Astrocyte of the cerebellum (primary cell): ENCODE measurements around the gene KLHDC7B.
"Not testable (repeated sequence)": the region's sequence is repeated elsewhere in the genome, so short reads cannot be mapped to it uniquely, and the experiment has no call there.

ENCODE experiments used
- DNase-seq: peaks from one replicate; pipeline ENCODE4 v3.0.0-alpha.2; 2011; ENCODE audit warnings: low read depth
- H3K4me3 ChIP-seq: 2 replicates; pipeline ENCODE4 v1.5.1; 2011; ENCODE audit warnings: mild to moderate bottlenecking, low read depth, low read length, moderate library complexity
- in situ Hi-C: cut with HindIII; loops from 2 replicates; pipeline ENCODE4 v1.10.0; 2017; ENCODE audit warnings: low sequenced_read_pairs
- TF ChIP-seq, protein P1 (sequence below): IDR thresholded peaks from 2 replicates; pipeline ENCODE4 v1.5.1; 2012; ENCODE audit warnings: low read length, low read depth, moderate library complexity, mild to moderate bottlenecking; ENCODE audit errors: missing control alignments

KLHDC7B gene

DNA sequence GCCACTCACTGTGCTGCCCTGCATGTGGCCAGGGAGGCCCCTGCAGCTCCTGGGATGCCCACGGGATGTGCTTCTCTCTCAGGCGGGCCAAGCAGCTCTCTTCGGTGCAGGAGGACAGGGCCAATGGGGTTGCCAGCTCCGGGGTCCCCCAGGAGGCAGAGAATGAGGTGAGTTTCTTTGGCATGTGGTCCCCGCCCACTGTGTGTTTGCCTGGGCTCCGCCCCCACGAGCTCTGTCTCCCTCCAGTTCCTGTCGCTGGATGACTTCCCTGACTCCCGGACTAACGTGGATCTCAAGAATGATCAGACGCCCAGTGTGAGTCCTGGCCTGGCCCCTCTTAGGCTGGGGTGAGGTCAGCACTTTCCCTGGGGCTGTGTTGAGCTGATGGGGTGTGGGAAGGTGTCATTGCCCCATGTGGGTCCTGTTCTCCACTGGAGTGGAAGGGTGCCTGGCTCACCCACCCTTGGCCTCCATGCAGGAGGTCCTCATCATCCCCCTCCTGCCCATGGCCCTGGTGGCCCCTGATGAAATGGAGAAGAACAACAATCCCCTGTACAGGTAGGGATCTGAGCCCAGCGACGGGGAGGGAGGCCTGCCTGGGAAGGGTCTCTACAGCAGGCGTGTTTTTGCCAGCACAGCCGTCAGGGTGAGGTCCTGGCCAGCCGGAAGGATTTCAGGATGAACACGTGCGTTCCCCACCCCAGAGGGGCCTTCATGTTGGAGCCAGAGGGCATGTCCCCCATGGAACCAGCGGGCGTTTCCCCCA is 28.0 kb upstream of the KLHDC7B start:
- TF ChIP-seq, protein P1, sequence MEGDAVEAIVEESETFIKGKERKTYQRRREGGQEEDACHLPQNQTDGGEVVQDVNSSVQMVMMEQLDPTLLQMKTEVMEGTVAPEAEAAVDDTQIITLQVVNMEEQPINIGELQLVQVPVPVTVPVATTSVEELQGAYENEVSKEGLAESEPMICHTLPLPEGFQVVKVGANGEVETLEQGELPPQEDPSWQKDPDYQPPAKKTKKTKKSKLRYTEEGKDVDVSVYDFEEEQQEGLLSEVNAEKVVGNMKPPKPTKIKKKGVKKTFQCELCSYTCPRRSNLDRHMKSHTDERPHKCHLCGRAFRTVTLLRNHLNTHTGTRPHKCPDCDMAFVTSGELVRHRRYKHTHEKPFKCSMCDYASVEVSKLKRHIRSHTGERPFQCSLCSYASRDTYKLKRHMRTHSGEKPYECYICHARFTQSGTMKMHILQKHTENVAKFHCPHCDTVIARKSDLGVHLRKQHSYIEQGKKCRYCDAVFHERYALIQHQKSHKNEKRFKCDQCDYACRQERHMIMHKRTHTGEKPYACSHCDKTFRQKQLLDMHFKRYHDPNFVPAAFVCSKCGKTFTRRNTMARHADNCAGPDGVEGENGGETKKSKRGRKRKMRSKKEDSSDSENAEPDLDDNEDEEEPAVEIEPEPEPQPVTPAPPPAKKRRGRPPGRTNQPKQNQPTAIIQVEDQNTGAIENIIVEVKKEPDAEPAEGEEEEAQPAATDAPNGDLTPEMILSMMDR: no peak
- in situ Hi-C loops: no loop called here
- H3K4me3 ChIP-seq: no peak overlapping the region
- no peak for DNase-seq

DNA sequence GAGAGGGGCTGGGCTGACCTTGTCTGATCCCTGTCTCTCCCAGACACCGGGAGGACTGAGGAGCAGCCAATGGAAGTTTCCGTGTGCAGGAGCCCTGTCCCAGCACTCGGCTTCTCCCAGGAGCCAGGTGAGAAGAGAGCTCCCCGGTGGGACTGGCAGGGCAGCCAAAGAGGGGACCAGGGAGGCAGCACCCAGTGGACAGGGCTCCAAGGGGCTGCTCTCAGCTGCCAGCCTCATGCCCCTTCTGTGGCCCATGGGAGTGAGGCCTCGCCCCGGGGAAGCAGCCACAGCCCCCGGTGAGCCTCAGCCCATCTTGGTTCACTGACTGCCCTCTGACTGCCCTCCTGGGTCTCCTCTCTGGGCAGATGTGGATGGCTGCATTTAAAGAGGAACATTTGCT is 27.1 kb upstream of the KLHDC7B start:
- H3K4me3 ChIP-seq: no peak overlapping the region
- in situ Hi-C loops: no loop called here
- TF ChIP-seq, protein P1: no peak
- no peak for DNase-seq

DNA sequence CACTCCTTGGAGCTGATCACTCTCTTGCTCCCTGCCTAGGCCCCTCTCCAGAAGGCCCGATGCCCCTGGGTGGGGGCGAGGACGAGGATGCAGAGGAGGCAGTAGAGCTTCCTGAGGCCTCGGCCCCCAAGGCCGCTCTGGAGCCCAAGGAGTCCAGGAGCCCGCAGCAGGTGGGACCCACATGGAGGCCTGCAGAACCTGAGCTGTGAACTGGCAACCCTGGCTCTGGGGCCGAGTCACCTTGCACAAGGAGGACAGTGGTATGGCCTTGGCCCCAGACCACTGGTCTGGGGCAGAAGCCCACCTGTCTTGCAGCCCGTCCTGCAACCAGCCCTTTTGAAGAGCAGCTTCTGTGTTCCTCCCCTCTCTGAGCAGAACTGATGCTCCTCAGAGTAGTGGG is 26.5 kb upstream of the KLHDC7B start:
- in situ Hi-C loops: no loop called here
- H3K4me3 ChIP-seq: no peak overlapping the region

DNA sequence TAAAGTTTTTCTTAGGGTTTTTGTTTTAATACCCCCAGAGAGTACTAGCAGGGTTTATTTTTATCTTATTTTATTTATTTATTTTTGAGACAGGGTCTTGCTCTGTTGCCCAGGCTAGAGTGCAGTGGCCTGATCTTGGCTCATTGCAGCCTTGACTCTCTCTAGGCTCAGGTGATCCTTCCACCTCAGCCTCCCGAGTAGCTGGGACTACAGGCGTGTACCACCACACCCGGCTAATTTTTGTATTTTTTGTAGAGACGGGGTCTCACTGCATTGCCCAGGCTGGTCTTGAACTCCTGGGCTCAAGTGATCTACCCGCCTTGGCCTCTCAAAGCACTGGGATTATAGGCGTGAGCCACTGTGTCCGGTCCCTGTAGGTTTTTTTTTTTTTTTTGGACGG is 25.5 kb upstream of the KLHDC7B start:
- in situ Hi-C loops, DNase-seq, H3K4me3 ChIP-seq: not testable (repeated sequence)

More for the DNA sequence above, 26.5 kb upstream of the KLHDC7B start:
- DNase-seq: no peak
- TF ChIP-seq, protein P1: no peak

DNA sequence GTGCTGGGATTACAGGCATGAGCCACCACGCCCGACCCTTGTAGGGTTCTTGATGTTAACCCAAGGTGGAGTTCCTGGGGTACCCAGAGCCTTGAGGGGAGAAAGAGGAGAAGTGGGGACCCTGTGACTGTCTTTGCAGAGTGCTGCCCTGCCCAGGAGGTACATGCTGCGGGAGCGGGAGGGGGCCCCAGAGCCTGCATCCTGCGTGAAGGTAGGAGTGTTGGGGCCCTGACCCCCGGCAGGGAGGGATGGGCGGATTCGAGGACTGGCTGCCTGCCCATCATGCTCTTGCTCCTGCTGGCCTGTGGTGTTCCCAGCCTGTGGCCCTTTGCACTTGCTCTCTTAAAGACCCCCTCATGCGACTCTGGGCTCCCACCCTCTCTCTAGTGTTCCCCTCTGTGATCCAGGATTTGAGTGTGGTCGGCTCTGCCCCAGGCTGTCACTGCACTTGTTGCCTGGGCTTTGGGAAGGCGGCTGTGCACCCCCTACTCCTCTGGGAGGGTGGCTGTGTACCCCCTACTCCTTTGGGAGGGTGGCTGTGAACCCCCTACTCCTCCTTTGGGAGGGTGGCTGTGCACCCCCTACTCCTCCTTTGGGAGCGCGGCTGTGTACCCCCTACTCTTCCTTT is 24.8 kb upstream of the KLHDC7B start:
- in situ Hi-C loops: no loop called here
- TF ChIP-seq, protein P1: no peak
- no peak for DNase-seq
- H3K4me3 ChIP-seq: no peak overlapping the region

DNA sequence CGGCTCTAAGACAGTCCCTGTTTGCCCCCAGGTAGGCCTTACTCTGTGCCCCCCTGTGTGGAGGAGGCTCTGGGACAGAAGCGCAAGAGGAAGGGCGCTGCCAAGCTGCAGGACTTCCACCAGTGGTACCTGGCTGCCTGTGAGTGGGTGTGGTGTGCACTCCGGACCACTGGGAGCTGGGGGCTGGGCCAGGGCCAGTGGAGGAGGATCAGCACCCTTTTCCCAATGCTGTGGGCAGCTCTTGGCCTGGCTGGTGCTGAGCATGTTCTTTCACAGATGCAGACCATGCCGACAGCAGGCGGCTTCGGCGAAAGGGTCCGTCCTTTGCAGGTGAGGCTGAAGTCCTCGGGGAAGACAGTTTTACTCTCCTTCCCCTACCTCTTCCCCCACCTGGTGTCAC is 24.0 kb upstream of the KLHDC7B start:
- TF ChIP-seq, protein P1: no peak
- H3K4me3 ChIP-seq: no peak overlapping the region
- in situ Hi-C loops: no loop called here
- DNase-seq: no peak

DNA sequence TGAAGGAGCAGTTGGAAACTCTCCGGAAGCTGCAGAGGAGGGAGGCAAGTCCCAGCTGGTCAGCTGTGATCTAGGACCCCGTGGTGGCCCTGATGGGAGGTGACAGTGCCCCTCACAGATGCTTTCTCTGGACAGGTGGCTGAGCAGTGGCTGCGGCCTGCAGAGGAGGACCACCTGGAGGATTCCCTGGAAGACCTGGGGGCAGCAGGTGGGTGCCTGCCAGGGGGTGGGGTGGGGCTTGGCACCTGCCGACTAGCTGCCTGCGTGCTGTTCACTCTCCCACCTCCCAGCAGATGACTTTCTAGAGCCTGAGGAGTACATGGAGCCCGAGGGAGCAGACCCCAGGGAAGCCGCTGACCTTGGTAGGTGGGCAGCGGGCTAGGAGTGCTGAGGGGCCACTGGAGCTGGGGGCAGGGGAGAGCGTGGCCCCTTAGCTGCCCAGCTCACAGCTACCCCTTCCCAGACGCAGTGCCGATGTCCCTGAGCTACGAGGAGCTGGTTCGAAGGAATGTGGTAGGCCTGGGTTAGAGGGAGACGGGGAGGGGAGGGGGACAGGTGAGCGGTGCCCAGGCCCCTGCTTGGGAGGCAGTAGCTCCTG is 23.4 kb upstream of the KLHDC7B start:
- DNase-seq: no peak
- in situ Hi-C loops: no loop called here
- TF ChIP-seq, protein P1: no peak
- no peak overlapping the region for H3K4me3 ChIP-seq
